Measurements from ENCODE around the gene DMP1.

- TF ChIP-seq, protein P1, sequence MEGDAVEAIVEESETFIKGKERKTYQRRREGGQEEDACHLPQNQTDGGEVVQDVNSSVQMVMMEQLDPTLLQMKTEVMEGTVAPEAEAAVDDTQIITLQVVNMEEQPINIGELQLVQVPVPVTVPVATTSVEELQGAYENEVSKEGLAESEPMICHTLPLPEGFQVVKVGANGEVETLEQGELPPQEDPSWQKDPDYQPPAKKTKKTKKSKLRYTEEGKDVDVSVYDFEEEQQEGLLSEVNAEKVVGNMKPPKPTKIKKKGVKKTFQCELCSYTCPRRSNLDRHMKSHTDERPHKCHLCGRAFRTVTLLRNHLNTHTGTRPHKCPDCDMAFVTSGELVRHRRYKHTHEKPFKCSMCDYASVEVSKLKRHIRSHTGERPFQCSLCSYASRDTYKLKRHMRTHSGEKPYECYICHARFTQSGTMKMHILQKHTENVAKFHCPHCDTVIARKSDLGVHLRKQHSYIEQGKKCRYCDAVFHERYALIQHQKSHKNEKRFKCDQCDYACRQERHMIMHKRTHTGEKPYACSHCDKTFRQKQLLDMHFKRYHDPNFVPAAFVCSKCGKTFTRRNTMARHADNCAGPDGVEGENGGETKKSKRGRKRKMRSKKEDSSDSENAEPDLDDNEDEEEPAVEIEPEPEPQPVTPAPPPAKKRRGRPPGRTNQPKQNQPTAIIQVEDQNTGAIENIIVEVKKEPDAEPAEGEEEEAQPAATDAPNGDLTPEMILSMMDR (IDR thresholded peaks at IDR 0.05; ENCODE audit: low read length), result no peak
- TF ChIP-seq EZH2 (IDR thresholded peaks at IDR 0.05; ENCODE audit: borderline replicate concordance, low read length), result no peak
Observed at GRCh38 chr4:87650938-87651337, 858 bp downstream of the DMP1 start.

Data from OCI-LY1 (cell line).